22Rv1 (cell line): ENCODE results near the gene CELF3.

Experiments
- ZFX ChIP-seq: fragments of 450-650 bp; IDR thresholded peaks from 2 replicates; pipeline ENCODE4 v1.6.1; 2017; ENCODE audit warnings: antibody characterized with exemption, borderline replicate concordance
- TF ChIP-seq, protein P1 (sequence below): fragments of 450-650 bp; IDR thresholded peaks from 2 replicates; pipeline ENCODE4 v1.5.1; 2017; ENCODE audit warnings: mild to moderate bottlenecking

DNA sequence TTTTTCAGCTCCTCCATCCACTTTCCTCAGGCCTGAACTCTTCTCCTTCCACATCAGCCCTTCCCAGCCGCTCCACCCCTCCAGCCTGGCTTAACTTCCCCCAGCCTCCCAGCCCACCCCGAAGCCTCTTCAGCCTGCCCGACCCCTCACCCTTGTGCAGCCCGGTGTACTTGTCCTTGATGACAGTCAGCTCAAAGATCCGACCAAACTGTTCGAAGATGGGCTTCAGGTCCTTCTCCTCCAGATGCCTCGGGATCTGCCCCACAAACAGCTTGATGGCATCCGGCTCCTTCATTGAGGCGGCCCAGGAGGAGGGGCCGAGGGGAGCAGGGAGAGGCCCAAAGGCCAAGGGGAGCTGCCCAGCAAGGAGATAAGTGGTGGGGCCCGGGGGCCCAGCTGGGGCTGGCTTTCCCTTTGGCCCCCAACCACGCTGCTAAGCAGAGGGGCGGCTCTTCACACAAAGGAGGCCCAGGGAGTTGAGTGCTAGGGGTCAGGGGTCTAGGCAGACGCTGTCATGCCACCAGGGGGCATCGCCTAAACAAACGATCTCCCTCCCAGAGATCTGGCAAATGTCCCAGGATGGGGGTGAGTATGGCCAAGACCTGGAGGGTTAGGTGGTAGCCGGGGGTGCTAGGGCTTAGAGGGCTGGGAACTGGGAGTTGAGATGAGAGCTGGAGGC is 738 bp downstream of the CELF3 start:
- TF ChIP-seq, protein P1, sequence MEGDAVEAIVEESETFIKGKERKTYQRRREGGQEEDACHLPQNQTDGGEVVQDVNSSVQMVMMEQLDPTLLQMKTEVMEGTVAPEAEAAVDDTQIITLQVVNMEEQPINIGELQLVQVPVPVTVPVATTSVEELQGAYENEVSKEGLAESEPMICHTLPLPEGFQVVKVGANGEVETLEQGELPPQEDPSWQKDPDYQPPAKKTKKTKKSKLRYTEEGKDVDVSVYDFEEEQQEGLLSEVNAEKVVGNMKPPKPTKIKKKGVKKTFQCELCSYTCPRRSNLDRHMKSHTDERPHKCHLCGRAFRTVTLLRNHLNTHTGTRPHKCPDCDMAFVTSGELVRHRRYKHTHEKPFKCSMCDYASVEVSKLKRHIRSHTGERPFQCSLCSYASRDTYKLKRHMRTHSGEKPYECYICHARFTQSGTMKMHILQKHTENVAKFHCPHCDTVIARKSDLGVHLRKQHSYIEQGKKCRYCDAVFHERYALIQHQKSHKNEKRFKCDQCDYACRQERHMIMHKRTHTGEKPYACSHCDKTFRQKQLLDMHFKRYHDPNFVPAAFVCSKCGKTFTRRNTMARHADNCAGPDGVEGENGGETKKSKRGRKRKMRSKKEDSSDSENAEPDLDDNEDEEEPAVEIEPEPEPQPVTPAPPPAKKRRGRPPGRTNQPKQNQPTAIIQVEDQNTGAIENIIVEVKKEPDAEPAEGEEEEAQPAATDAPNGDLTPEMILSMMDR, result peak; percentile 27; the same call in 1 of the 2 replicates
- TF ChIP-seq ZFX, result no peak
